ENCODE data around the gene NHSL2. TPM values are rescaled to one million over a fixed set of nuclear protein-coding genes. Genes with fewer than 3 reads are reported as not detected.

Gene NHSL2
- total RNA-seq, 4 donors from 2014 or later, result 1.9 to 8.8 (median 2.4) TPM

DNA sequence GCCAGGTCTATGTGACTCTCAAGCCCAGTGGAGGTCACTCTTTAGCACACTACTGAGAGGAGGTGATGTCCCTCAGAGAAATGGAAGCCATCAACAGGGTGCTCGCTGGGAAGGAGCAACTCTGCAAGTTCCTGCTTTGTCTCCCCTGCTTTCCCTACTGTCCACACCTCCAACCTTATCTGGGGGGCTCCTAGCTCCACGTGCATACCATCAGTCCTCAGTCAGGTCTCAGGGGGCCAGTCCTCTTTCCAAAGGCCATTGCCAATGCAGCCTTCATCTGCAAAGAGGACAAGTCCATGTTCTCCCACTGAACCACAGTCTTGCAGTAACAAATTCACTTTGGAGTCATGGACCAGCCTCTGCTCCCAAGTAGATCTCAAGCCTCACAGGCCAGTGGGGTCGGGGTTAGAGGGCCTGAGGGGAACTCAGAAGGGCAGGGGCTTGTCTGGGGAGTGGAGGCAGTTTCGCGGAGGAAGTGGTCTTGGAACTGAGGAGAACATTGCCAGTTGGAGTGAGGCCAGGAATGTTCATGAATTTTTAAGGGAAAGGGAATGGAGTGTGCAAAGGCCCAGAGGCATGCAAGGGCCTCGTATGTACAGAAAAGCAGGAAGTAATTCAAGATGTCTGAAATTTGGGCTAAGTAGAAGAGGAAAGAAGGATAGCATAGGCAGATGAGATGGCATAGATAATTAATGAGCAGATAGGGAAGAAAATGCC is 212.1 kb downstream of the NHSL2 start:
- no peak overlapping the region for H3K4me3 ChIP-seq (ENCODE audit: low read depth, poor library complexity, severe bottlenecking)
- whole genome bisulfite sequencing, 2 donors, result 65 to 74% methylated on average over 6 of the region's 6 CpGs
- peak in 1 of 2 donors; percentile 65 for DNase-seq (ENCODE audit: low spot score in 2 of 2)
- no peak for TF ChIP-seq POLR2A (IDR thresholded peaks at IDR 0.05)
- TF ChIP-seq, protein P1, sequence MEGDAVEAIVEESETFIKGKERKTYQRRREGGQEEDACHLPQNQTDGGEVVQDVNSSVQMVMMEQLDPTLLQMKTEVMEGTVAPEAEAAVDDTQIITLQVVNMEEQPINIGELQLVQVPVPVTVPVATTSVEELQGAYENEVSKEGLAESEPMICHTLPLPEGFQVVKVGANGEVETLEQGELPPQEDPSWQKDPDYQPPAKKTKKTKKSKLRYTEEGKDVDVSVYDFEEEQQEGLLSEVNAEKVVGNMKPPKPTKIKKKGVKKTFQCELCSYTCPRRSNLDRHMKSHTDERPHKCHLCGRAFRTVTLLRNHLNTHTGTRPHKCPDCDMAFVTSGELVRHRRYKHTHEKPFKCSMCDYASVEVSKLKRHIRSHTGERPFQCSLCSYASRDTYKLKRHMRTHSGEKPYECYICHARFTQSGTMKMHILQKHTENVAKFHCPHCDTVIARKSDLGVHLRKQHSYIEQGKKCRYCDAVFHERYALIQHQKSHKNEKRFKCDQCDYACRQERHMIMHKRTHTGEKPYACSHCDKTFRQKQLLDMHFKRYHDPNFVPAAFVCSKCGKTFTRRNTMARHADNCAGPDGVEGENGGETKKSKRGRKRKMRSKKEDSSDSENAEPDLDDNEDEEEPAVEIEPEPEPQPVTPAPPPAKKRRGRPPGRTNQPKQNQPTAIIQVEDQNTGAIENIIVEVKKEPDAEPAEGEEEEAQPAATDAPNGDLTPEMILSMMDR (IDR thresholded peaks at IDR 0.05), result no peak
- intact Hi-C loops (cut with DNase I; ENCODE audit: low total_unique reads), result loop anchor here (10.0 kb wide), 1 partner anchor 98 kb away; no protein-coding TSS in a partner anchor

GRCh38 chrX:72123471-72124185 is 213.0 kb downstream of the NHSL2 start:
- DNase-seq (ENCODE audit: low spot score in 2 of 2), result peak in 1 of 2 donors; percentile 88
- intact Hi-C loops (cut with DNase I; ENCODE audit: low total_unique reads), result loop anchor here (10.0 kb wide), 1 partner anchor 99 kb away; no protein-coding TSS in a partner anchor
- 56 to 61% methylated on average over 7 to 11 of the region's 11 CpGs for WGBS, 2 donors
- TF ChIP-seq, protein P1 (IDR thresholded peaks at IDR 0.05), result no peak
- no peak for TF ChIP-seq POLR2A (IDR thresholded peaks at IDR 0.05)
- H3K4me3 ChIP-seq (ENCODE audit: low read depth, poor library complexity, severe bottlenecking), result no peak overlapping the region

- intact Hi-C loops (cut with DNase I; ENCODE audit: low total_unique reads), result loop anchor here (10.0 kb wide), 1 partner anchor 100 kb away; no protein-coding TSS in a partner anchor
- TF ChIP-seq, protein P1 (IDR thresholded peaks at IDR 0.05), result no peak
- no peak for TF ChIP-seq POLR2A (IDR thresholded peaks at IDR 0.05)
- H3K4me3 ChIP-seq (ENCODE audit: low read depth, poor library complexity, severe bottlenecking), result no peak overlapping the region
- peak in 1 of 2 donors; percentile 75 for DNase-seq (ENCODE audit: low spot score in 2 of 2)
- WGBS, 2 donors, result 70 to 71% methylated on average over 8 of the region's 8 CpGs
These were observed 214.0 kb downstream of the NHSL2 start for GRCh38 chrX:72124540-72125201.

- peak in 1 of 2 donors; percentile 81 for DNase-seq (ENCODE audit: low spot score in 2 of 2)
- TF ChIP-seq, protein P1 (IDR thresholded peaks at IDR 0.05), result no peak
- TF ChIP-seq POLR2A (IDR thresholded peaks at IDR 0.05), result no peak
- intact Hi-C loops (cut with DNase I; ENCODE audit: low total_unique reads), result loop anchor here (10.0 kb wide), 1 partner anchor 101 kb away; no protein-coding TSS in a partner anchor
- 44 to 57% methylated on average over 5 to 6 of the region's 6 CpGs for WGBS, 2 donors
- H3K4me3 ChIP-seq (ENCODE audit: low read depth, poor library complexity, severe bottlenecking), result no peak overlapping the region
These were observed 214.8 kb downstream of the NHSL2 start for GRCh38 chrX:72125331-72126047.

GRCh38 chrX:72126048-72126415 is 215.4 kb downstream of the NHSL2 start:
- TF ChIP-seq POLR2A (IDR thresholded peaks at IDR 0.05), result no peak
- TF ChIP-seq, protein P1 (IDR thresholded peaks at IDR 0.05), result no peak
- DNase-seq (ENCODE audit: low spot score in 2 of 2), result peak in 1 of 2 donors; percentile 83
- intact Hi-C loops (cut with DNase I; ENCODE audit: low total_unique reads), result loop anchor here (10.0 kb wide), 1 partner anchor 101 kb away; no protein-coding TSS in a partner anchor
- no peak overlapping the region for H3K4me3 ChIP-seq (ENCODE audit: low read depth, poor library complexity, severe bottlenecking)
- WGBS, 2 donors, result 17 to 30% methylated on average over 1 to 3 of the region's 3 CpGs

All from lower leg skin (tissue), 4 donors.